HL-60 (cell line): ENCODE data around the gene PRMT7.

ENCODE experiments used
- GABPA ChIP-seq: IDR thresholded peaks from 2 replicates; pipeline ENCODE4 v1.6.1; 2012; ENCODE audit warnings: low read depth
- POLR2AphosphoS5 ChIP-seq: IDR thresholded peaks from 2 replicates; pipeline ENCODE4 v1.6.1; 2012; ENCODE audit warnings: low read depth
- SPI1 ChIP-seq: IDR thresholded peaks from 2 replicates; pipeline ENCODE4 v1.6.1; 2012; ENCODE audit warnings: low read depth, mild to moderate bottlenecking, borderline replicate concordance
- TF ChIP-seq, protein P1 (sequence below): IDR thresholded peaks from one replicate; pipeline ENCODE4 v1.5.1; 2011; ENCODE audit warnings: low read length, control low read depth, inconsistent platforms; ENCODE audit not compliant: insufficient read depth
- TF ChIP-seq, protein P2 (sequence below): IDR thresholded peaks from 2 replicates; pipeline ENCODE4 v1.6.1; 2012; ENCODE audit warnings: low read depth; ENCODE audit not compliant: insufficient replicate concordance

DNA sequence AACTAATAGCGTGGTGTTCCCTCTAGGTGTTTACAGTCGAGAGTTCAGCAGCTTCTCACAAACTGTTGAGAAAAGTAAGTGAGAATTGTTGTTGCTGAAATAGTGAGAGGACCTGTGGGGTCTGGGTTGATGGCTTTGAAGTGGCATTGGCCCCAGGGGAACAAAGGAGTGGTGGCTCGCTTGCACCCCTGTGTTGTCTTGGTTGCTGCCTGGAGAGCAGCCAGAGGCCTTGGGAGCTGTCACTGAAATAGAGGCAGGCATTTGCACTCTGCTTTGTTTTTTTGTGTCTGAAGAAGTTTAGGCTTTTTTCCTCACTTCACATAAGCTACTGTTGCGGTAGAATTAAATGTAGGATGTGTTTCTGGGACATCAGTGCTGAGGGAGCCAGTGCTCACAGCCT is 36.8 kb downstream of the PRMT7 start:
- TF ChIP-seq, protein P1, sequence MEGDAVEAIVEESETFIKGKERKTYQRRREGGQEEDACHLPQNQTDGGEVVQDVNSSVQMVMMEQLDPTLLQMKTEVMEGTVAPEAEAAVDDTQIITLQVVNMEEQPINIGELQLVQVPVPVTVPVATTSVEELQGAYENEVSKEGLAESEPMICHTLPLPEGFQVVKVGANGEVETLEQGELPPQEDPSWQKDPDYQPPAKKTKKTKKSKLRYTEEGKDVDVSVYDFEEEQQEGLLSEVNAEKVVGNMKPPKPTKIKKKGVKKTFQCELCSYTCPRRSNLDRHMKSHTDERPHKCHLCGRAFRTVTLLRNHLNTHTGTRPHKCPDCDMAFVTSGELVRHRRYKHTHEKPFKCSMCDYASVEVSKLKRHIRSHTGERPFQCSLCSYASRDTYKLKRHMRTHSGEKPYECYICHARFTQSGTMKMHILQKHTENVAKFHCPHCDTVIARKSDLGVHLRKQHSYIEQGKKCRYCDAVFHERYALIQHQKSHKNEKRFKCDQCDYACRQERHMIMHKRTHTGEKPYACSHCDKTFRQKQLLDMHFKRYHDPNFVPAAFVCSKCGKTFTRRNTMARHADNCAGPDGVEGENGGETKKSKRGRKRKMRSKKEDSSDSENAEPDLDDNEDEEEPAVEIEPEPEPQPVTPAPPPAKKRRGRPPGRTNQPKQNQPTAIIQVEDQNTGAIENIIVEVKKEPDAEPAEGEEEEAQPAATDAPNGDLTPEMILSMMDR: no peak
- no peak for TF ChIP-seq GABPA
- no peak for TF ChIP-seq SPI1
- TF ChIP-seq POLR2AphosphoS5: no peak
- TF ChIP-seq, protein P2, sequence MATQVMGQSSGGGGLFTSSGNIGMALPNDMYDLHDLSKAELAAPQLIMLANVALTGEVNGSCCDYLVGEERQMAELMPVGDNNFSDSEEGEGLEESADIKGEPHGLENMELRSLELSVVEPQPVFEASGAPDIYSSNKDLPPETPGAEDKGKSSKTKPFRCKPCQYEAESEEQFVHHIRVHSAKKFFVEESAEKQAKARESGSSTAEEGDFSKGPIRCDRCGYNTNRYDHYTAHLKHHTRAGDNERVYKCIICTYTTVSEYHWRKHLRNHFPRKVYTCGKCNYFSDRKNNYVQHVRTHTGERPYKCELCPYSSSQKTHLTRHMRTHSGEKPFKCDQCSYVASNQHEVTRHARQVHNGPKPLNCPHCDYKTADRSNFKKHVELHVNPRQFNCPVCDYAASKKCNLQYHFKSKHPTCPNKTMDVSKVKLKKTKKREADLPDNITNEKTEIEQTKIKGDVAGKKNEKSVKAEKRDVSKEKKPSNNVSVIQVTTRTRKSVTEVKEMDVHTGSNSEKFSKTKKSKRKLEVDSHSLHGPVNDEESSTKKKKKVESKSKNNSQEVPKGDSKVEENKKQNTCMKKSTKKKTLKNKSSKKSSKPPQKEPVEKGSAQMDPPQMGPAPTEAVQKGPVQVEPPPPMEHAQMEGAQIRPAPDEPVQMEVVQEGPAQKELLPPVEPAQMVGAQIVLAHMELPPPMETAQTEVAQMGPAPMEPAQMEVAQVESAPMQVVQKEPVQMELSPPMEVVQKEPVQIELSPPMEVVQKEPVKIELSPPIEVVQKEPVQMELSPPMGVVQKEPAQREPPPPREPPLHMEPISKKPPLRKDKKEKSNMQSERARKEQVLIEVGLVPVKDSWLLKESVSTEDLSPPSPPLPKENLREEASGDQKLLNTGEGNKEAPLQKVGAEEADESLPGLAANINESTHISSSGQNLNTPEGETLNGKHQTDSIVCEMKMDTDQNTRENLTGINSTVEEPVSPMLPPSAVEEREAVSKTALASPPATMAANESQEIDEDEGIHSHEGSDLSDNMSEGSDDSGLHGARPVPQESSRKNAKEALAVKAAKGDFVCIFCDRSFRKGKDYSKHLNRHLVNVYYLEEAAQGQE: no peak
